ENCODE data around the gene PIGO. TPM values are rescaled to one million over a fixed set of nuclear protein-coding genes. Genes with fewer than 3 reads are reported as not detected.

PIGO gene
- total and polyA plus RNA-seq, 2 of the 4 experiments (the other 2 are of a cell fraction), result 9.3 to 18.2 TPM

- Histone ChIP-seq H3K23ac (ENCODE audit: low read depth, low read length) (no peak overlapping the region), H2BK15ac (ENCODE audit: low read depth, low read length) (no peak overlapping the region), H3K79me1 (ENCODE audit: low read depth in 1 of 2, low read length in 2 of 2) (peaks cover 37 to 44% of the 10 kb centered on the region in 2 experiments), H3K9ac (ENCODE audit: low read depth, low read length) (no peak overlapping the region), H4K5ac (ENCODE audit: low read depth, low read length) (no peak overlapping the region), H3K14ac (replicated peaks; ENCODE audit: low read depth, low read length) (no peak overlapping the region), H4K8ac (ENCODE audit: low read depth in 2 of 2, low read length in 2 of 2) (no peak overlapping the region), H3K27ac (ENCODE audit: insufficient read depth, low read length) (no peak overlapping the region), H3K4me2 (ENCODE audit: low read depth, low read length) (no peak overlapping the region), H2BK5ac (ENCODE audit: low read depth, low read length, poor library complexity, severe bottlenecking) (no peak overlapping the region), H2AK9ac (replicated peaks; ENCODE audit: low read depth, low read length, poor library complexity) (no peak overlapping the region), H3K4ac (ENCODE audit: low read depth, low read length) (no peak overlapping the region), H4K91ac (ENCODE audit: insufficient read depth, low read depth, low read length) (no peak overlapping the region), H2AK5ac (ENCODE audit: low read depth, low read length) (no peak overlapping the region), H4K20me1 (ENCODE audit: insufficient read depth, low read length) (peaks cover 22% of the 10 kb centered on the region; the same call in 1 of the 2 replicates), H3K9me1 (ENCODE audit: insufficient read depth, low read length) (peaks cover 15% of the 10 kb centered on the region), H3K4me1 (ENCODE audit: control insufficient read depth, insufficient read depth, low read length) (no peaks in the 10 kb centered on the region), H2BK120ac (ENCODE audit: low read depth, low read length) (no peak overlapping the region), H3K27me3 (ENCODE audit: control insufficient read depth, insufficient read depth, low read length) (no peaks in the 10 kb centered on the region), H3K56ac (ENCODE audit: extremely low read depth, insufficient read depth, low read length) (no peak overlapping the region), H2BK20ac (ENCODE audit: low read depth, low read length) (no peak overlapping the region), H3K36me3 (ENCODE audit: control insufficient read depth, insufficient read depth, low read length) (peaks cover 70% of the 10 kb centered on the region), H3K9me3 (ENCODE audit: control insufficient read depth, insufficient read depth, low read length) (no peaks in the 10 kb centered on the region), H3K4me3 (ENCODE audit: insufficient read depth, low read depth, low read length) (no peak overlapping the region), H3K18ac (ENCODE audit: low read depth, low read length) (no peak overlapping the region), H2AFZ (replicated peaks; ENCODE audit: low read length, poor library complexity) (no peak overlapping the region)
- no peak for ATAC-seq (ENCODE audit: low read depth)
- DNase-seq, result no peak
- dilution Hi-C loops (cut with HindIII; ENCODE audit: low sequenced_read_pairs, unreplicated experiment), result no loop called here
- CTCF ChIA-PET, result no interaction called here
- in situ Hi-C loops (cut with MboI; ENCODE audit: low sequenced_read_pairs), result no loop called here
- BruUV-seq (replicated peaks), result no TSS peak
- intact Hi-C loops (cut with micrococcal nuclease), result no loop called here
- POLR2A ChIA-PET (ENCODE audit: unreplicated experiment), result no interaction called here
- no peak for TF ChIP-seq MAZ (IDR thresholded peaks at IDR 0.05; ENCODE audit: borderline replicate concordance, low read depth, low read length)
- TF ChIP-seq ELK1 (IDR thresholded peaks at IDR 0.05; ENCODE audit: borderline replicate concordance, low read depth, low read length), result no peak
- TF ChIP-seq RFX5 (IDR thresholded peaks at IDR 0.05; ENCODE audit: low read depth, low read length), result no peak
- no peak for TF ChIP-seq RCOR1 (IDR thresholded peaks at IDR 0.05; ENCODE audit: insufficient replicate concordance, low read length)
- TF ChIP-seq FOS (IDR thresholded peaks at IDR 0.05; ENCODE audit: low read depth, low read length), result no peak
- TF ChIP-seq NFE2L2 (IDR thresholded peaks at IDR 0.05; ENCODE audit: low read depth, low read length), result no peak
- no peak for TF ChIP-seq CEBPB (IDR thresholded peaks at IDR 0.05; ENCODE audit: low read depth, low read length)
- TF ChIP-seq MXI1 (IDR thresholded peaks at IDR 0.05; ENCODE audit: borderline replicate concordance, low read depth, low read length), result no peak
- no peak for TF ChIP-seq MAFK (IDR thresholded peaks at IDR 0.05; ENCODE audit: low read depth, low read length)
- no peak for TF ChIP-seq SMC3 (IDR thresholded peaks at IDR 0.05; ENCODE audit: low read depth, low read length)
- TF ChIP-seq RAD21 (IDR thresholded peaks at IDR 0.05; ENCODE audit: low read length), result no peak
- TF ChIP-seq CHD1 (IDR thresholded peaks at IDR 0.05; ENCODE audit: low read depth, low read length), result no peak
- no peak for TF ChIP-seq BHLHE40 (IDR thresholded peaks at IDR 0.05; ENCODE audit: low read depth, low read length)
- TF ChIP-seq USF2 (IDR thresholded peaks at IDR 0.05; ENCODE audit: low read depth, low read length), result no peak
- TF ChIP-seq, protein P1, sequence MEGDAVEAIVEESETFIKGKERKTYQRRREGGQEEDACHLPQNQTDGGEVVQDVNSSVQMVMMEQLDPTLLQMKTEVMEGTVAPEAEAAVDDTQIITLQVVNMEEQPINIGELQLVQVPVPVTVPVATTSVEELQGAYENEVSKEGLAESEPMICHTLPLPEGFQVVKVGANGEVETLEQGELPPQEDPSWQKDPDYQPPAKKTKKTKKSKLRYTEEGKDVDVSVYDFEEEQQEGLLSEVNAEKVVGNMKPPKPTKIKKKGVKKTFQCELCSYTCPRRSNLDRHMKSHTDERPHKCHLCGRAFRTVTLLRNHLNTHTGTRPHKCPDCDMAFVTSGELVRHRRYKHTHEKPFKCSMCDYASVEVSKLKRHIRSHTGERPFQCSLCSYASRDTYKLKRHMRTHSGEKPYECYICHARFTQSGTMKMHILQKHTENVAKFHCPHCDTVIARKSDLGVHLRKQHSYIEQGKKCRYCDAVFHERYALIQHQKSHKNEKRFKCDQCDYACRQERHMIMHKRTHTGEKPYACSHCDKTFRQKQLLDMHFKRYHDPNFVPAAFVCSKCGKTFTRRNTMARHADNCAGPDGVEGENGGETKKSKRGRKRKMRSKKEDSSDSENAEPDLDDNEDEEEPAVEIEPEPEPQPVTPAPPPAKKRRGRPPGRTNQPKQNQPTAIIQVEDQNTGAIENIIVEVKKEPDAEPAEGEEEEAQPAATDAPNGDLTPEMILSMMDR (conservative IDR thresholded peaks at IDR 0.05; ENCODE audit: low read depth, low read length), result no peak
- 100% methylated on average over 1 of the region's 8 CpGs; no CpG with 5 or more reads in 1 of the 2 experiments for WGBS, 2 experiments (ENCODE audit: extremely low coverage in 2 of 2, insufficient read length in 1 of 2)
Measured at GRCh38 chr9:35057271-35057620, 39.1 kb downstream of the PIGO start.
